Testis (tissue), 2 donors: ENCODE measurements around the gene USP20.

ENCODE experiments used
- POLR2A ChIP-seq: fragments of 450-650 bp; IDR thresholded peaks from one replicate; pipeline ENCODE4 v1.6.1; 2017; ENCODE audit warnings: antibody characterized with exemption, mild to moderate bottlenecking, moderate library complexity
- TF ChIP-seq, protein P1 (sequence below), 3 experiments: fragments of 450-650 bp in 2 of 3; fragments of 200-600 bp in 1 of 3; sonication (generic) in 1 of 3; IDR thresholded peaks; one replicate each; pipeline ENCODE4 v1.5.1; 2016 to 2019; ENCODE audit warnings: antibody characterized with exemption in 3 of 3, mild to moderate bottlenecking in 2 of 3, moderate library complexity in 1 of 3

GRCh38 chr9:129871046-129871445, 35.8 kb downstream of the USP20 start:
- TF ChIP-seq POLR2A = no peak
- TF ChIP-seq, protein P1, sequence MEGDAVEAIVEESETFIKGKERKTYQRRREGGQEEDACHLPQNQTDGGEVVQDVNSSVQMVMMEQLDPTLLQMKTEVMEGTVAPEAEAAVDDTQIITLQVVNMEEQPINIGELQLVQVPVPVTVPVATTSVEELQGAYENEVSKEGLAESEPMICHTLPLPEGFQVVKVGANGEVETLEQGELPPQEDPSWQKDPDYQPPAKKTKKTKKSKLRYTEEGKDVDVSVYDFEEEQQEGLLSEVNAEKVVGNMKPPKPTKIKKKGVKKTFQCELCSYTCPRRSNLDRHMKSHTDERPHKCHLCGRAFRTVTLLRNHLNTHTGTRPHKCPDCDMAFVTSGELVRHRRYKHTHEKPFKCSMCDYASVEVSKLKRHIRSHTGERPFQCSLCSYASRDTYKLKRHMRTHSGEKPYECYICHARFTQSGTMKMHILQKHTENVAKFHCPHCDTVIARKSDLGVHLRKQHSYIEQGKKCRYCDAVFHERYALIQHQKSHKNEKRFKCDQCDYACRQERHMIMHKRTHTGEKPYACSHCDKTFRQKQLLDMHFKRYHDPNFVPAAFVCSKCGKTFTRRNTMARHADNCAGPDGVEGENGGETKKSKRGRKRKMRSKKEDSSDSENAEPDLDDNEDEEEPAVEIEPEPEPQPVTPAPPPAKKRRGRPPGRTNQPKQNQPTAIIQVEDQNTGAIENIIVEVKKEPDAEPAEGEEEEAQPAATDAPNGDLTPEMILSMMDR (IDR thresholded peaks at IDR 0.05) = no peak
